ENCODE data around the gene KCNK16.

- TF ChIP-seq CTCF (IDR thresholded peaks at IDR 0.05) (no peak), POLR2A (IDR thresholded peaks at IDR 0.05) (no peak)
Measured at GRCh38 chr6:39296745-39297640, 25.5 kb downstream of the KCNK16 start.
